Left forelimb (tissue), 1 donor: ENCODE measurements around the gene SLC35F3.
"Not testable (repeated sequence)": the region's sequence is repeated elsewhere in the genome, so short reads cannot be mapped to it uniquely, and the experiment has no call there.

Experiments
- DNase-seq: peaks from one replicate; pipeline ENCODE4 v3.0.0-alpha.2; 2018; ENCODE audit warnings: low spot score

The SLC35F3 gene

DNA sequence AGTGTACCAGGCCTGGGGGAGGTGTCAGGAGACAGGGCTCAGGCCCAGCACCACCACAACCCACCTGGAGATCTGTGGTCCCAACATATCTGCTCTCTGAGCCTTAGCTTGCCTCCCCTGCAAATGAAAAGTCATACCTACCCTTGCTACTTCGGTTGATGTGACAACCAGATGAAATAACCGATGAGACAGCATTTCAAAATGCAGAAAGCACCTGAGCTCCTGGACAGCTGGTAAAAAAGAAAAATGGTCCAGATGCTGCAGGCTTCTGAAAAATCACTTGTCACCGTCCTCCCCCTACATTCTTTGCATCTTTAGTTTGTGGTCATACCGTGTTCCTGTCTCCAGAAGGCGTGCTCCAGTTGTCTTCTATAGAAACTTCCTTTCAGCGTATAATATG lies 416.8 kb downstream of the SLC35F3 start:
- DNase-seq = no peak

DNA sequence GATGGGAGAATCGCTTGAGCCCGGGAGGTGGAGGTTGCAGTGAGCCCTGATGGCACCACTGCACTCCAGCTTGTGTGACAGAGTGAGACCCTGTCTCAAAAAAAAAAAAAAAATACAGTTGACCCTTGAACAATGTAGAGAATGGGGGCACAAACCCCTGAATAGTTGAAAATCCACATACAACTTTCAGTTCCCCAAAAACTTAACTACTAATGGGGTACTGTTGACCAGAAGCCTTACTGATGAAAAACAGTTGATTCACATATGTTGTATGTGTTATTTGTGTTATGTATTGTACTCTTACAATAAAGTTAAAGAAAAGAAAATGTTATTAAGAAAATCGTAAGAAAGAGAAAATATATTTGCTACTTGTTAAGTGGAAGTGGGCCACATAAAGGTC lies 417.6 kb downstream of the SLC35F3 start:
- no peak for DNase-seq

DNA sequence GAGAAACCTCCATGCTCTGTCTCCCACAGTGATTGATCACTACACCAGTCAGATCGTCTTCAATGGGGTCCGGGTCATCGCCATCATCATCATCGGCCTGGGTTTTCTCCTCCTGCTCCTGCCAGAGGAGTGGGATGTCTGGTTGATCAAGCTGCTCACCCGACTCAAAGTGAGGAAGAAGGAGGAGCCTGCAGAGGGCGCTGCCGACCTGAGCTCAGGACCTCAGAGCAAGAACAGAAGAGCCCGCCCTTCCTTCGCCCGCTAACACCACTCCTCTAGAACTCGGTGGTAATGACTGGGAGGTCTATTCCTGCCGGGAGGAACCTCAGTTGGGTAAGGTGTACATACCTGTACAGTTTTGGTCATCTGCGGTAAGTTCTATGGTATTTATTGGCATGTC lies 418.5 kb downstream of the SLC35F3 start:
- no peak for DNase-seq

DNA sequence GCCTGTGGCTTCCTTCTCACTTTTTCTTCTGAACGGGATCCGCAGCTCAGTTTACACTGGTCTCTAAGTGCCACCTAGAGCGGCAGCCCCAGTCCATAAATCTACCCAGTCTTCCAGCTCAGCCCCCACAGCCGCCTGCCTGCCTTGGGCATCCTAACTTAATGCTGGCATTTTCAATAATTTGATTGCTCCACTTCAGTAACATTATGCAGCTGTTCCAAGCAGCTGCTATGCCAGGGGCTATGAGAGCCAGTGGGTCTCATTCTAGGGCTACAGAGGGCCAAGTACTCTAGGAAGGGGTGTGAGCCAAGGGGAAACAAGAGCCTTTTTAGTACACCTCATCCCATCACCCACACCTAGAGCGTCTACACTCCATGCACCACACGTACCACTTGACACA lies 420.3 kb downstream of the SLC35F3 start:
- no peak for DNase-seq

DNA sequence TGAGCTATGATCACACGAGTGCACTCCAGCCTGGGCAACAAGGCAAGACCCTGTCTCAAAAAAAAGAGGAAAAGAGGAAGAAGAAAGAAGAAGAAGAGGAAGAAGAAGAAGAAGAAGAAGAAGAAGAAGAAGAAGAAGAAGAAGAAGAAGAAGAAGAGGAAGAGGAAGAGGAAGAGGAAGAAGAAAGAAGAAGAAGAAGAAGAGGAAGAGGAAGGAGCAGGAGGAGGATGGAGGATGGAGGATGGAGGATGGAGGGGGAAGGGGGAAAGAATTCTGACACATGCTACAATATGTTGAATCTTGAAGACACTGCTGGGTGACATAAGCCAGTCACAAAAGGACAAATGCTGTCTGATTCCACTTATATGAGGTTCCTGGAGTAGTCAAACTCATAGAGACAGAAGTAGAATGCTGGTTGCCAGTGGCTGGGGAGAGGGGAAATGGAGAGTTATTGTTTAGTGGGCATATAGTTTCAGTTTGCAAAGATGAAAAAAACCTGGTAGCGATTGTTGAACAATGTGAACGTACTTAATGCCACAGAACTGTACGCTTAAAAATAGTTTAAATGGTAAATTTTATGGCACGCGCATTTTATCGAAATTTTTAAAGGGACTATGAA lies 421.5 kb downstream of the SLC35F3 start:
- no peak for DNase-seq

DNA sequence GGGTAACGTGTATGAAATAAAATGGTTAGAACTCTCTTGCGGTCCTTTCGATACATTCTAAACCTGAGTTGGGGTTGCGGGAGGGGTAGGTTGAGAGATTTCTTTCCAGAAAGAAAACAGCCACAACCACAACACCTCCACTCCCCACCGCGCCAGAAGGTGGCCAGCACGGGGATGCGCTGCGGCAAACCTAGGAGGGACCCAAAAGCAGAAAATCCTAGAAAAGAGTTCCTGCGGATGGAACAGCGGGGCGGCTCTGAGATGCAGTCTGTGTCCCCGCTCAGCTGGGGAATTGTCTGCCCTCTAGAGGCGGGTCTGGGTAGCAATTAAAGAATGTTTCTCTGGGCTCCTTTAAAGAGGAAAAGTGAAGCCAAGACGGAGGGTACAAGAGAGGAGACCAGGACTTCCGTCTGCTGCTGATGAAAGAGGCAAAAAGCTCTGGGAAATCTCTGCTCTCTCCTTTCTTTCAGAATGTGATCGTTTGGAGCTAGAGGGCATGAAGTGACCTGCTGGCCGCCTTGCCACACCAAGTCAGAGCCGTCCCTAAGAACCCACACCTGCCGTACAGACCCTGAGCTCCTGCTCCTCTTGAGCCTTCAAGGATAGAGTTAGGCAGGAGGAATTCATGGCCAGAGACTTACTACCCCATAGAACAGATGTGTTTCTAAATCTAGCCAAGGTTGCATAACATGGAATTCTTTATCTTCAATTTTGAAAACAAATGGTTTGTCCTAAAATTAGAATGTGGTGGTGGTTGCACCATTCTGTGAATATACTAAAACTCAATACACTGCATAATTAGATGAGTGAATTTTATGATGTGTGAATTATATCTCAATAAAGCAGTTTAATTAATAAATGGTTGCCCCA lies 422.3 kb downstream of the SLC35F3 start:
- DNase-seq = no peak

DNA sequence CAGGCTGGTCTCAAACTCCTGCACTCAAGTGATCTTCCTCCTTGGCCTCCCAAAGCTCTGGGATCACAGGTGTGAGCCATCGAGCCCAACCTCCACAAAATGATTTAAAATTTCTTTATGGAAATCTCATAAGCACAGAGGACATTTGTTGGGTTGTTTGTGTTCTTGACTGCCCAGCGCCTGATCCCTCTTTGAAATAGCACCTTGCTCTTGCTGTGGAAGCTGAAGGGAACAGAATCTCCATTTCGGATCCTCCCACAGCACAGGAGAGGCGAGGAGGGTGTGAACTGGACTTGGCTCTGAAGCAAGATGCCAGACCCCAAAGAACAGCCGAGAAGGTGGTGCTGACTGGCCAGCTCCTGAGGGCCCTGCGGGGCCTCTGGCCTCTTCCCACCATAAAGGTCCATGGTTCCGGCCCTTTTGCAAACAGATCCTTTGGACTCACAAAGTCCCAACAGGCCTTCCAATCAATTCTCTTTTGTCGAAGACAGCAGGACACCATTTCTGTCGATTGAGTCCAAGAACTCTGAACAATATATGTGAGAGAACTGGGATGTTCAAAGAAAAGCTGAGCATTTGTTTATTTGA lies 423.2 kb downstream of the SLC35F3 start:
- DNase-seq = no peak

DNA sequence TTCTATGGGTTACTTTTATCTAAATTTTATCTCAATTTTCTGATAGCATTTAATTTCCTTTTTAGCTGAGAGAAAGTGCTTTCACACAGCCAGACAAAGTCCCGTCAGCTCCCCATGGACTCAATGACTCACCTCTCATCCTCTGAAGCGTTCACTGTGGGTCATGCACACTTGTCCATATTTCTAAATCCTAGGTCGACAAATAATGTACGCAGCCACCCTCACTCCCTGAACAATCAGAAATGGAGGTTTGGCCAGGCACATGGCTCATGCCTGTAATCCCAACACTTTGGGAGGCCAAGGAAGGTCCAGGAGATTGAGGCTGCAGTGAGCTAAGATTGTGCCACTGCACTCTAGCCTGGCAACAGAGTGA lies 426.4 kb downstream of the SLC35F3 start:
- no peak for DNase-seq

DNA sequence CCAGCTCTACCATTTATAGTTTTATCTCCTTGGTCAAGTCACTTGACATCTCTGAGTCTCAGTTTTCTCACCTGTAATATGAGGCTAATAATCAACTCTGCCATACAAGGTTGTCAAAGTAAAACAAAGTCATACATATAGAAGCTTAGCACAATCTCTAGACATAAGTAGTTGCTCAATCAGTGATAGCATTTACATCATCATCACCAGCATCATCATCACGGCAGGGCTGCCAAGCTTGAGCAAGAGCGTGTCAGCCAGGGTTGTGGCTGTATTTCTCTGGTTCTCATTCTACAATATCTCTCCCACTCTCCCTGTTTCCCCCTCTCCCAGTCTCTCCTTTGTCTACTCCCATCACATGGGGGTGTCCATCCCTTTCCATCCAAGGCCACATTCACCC lies 427.0 kb downstream of the SLC35F3 start:
- no peak for DNase-seq

DNA sequence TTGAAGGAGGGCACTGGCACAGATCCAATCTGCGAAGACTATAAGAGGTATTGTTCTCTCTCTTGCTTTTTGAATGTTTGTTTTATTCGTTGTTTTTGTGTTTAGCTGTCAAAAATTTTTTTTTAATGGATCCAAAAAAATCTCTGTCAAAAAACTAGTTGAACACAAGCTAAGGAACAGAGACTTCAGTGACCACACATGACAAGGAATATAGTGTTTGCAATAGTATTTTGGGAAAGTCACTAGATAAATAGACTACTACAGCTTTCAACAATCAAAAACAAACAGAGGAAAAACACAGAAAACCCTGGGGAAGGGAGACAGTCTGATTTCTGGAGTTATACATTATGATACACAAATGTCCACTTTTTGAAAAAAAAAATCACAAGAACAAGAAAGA lies 431.9 kb downstream of the SLC35F3 start:
- no peak for DNase-seq

DNA sequence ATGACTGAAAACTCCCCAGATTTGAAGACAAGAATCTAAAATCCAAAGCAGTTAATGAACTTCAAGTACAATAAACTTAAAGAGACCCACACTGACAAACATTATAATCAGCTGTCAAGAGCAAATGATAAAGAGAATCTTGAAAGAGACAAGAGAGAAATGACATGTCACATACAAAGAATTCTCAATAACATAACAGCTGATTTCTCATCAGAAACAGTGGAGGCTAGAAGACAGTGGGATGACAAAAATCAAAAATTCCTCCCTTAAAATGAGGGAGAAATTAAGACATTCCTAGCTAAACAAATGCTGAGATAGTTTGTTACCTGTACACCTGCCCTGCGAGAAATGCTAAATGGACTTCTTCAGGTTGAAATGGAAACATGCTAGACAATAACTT lies 432.8 kb downstream of the SLC35F3 start:
- no peak for DNase-seq

DNA sequence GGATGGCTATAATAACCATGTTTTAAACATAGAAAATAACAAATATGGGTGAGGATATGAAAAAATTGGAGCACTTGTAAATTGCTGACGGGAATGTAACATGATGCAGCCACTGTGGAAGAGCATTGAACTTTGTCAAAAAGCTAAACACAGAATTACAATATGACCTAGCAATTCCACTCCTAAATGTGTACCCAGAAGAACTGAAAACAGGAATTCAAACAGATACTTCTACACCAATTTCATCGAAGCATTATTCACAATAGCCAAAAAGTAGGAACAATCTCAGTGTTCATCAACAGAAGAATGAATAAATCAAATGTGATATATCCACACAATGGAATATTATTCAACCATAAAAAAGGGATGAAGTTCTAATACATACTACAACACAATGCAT lies 436.1 kb downstream of the SLC35F3 start:
- DNase-seq = no peak

DNA sequence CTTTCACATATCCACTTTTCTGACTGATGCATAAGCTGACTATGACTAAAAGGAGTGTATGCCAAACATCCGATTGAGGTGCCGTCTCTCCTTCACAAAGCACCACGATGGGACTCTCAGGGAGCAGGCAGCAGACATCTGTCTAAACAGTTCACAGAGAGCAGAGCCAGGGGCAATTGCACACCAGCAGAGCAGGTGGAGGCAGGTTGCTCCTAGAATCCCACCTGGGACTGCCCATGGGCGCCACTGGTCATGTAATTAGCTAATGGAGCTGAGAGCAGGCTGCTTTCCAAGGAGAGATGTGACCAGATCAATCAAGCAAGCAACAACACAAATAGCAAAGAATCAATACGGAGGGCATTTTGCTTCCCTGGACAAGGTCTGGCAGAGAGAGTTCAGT lies 438.3 kb downstream of the SLC35F3 start:
- no peak for DNase-seq

DNA sequence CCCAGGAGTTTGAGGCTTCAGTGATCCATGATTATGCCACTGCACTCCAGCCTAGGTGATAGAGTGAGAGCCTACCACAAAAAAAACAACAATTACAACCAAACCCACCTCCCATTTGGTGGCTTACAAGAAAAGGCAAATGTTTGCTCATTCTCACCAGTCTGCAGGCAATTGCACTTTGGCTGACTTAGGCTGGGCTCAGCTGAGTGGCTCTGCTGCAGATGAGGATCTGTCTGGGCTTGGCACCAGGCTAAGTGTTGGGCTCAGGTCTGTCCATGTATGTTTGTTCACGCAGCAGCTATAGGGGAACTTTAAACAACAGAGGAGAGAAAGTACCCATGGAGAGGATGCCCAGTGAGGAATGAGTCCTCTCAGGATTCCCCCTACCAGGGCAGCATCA lies 440.8 kb downstream of the SLC35F3 start:
- no peak for DNase-seq

DNA sequence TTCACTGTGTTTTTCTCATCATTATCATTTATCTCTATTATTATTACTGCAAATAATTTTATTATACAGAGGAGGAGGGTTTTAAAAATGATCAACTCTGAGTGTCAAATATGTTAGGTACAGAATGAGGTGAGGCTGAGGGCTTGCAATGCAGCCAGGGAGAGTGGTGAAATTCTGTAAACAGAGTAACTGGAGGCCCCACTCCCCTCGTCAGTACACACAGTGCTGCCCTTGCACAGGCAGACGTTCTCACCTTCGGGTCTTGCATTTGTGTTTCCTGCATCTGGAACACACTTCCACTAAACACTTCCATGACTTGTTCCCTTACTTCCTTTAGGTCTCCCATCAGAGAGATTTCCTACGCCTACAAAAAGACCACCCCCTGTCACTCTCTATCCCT lies 444.5 kb downstream of the SLC35F3 start:
- DNase-seq = no peak

DNA sequence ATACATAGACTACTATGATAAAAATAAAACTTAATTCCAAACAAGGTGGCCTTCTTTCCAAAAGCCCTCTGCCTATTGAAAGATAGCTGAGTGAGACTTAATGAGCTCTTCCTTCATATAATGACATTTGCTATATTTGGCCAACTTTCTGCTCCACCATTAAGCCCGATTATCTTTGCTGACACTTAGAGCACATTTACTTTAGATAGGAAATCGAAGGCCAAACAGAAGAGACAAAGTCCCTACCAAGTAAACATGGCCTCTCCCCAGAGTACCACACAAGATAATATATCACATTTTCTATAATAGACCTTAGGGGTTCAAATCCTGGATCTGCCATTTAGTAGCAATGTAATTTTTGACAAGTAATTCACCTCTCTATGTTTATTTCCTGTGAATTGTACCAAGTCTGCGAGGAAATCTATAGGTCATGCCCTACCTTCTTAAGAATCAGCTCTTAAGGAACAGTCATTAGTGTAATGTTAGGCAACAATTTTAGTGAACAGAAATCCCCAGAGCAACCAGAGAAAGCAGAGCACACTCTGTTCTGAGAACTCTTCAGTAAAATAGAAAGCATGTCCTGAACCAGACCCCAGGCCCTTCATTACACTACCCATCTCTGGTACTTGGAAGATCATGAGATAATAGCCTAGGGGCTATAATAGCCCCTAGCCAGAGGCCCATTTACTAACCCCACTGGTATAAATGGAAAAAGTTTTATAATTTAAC lies 451.5 kb downstream of the SLC35F3 start:
- no peak for DNase-seq

DNA sequence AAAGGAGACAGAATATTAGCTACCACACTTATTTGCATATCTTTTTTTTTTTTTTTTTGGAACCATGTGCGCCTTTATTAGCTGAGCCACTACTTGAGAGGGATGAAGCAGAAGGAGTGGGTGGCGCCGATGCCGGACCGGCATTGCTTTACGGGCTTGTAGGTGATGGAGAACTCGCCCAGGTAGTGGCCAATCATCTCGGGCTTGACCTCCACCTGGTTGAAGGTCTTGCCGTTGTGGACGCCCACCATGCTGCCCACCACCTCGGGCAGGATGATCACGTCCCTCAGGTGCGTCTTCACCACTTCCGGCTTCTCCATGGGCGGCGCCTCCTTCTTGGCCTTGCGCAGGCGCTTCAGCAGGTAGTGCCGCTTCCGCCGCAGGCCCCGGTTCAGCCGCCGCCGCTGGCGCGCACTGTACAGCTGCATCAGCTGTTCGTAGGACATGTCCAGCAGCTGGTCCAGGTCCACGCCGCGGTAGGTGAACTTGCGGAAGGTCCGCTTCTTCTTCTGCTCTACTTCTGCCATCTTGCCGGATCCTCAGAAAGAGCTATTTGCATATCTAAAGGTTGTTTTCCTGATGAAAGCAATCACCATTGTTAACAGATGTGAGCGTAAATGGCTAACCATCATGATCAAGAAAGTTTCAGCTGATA lies 452.3 kb downstream of the SLC35F3 start:
- not testable (repeated sequence) for DNase-seq

DNA sequence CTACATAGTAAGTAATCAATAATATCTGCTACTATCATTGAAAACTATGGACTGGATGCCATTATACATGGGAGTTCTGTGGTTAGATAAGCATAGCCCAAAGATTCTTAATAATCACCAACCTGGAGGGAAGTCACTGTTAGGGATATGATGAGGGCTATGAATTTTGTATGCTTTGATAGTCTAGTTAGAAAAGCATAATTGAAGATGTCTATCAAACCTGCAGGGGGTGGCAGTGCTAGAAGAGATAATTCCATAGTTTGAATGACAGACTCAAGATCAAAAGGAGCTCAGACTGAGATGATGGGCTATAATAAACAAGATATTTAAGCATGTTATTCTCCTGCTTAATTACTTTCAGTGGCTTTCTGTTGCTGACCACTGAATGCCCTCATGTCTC lies 453.4 kb downstream of the SLC35F3 start:
- no peak for DNase-seq

DNA sequence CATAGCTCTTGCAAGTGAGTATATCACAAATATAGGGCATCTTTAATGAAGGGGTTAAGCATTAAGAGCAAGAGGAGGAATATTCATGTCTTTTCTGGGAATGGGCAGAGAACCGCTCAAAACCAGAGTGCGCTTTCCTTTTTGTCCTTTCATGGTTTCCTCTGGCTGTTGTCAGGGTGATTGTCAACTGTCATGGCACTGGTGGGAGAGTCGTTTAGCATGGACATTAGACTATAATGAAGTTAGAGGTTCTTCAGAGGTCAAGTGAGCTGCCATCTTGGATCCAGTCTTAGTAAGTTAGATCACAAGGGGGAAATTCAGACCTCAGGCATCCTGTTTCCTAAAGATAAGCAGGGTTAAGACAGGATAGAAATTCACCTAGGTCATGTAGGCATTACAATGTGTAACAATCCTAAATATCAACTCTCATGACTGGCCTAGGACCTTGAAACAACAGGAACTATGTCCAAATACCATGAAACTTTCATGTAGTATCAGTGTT lies 456.7 kb downstream of the SLC35F3 start:
- no peak for DNase-seq

DNA sequence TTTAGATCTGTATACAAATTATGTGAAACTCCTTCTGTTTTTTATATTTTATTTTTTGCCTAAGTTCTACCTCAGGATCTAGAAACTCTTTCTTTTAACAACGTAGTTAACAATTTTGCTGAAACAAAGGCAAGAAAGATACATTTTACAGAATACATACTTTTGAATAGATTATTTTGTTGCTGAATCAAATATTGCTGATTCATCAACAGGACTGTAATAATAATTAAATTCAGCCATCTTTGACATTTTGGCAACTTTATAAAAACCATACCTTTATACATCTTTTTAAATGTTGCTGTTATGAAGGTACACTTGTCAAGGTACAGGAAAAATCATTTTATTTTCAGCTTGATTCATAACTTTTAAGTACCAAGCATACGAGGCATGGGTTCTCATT lies 458.1 kb downstream of the SLC35F3 start:
- DNase-seq = no peak

DNA sequence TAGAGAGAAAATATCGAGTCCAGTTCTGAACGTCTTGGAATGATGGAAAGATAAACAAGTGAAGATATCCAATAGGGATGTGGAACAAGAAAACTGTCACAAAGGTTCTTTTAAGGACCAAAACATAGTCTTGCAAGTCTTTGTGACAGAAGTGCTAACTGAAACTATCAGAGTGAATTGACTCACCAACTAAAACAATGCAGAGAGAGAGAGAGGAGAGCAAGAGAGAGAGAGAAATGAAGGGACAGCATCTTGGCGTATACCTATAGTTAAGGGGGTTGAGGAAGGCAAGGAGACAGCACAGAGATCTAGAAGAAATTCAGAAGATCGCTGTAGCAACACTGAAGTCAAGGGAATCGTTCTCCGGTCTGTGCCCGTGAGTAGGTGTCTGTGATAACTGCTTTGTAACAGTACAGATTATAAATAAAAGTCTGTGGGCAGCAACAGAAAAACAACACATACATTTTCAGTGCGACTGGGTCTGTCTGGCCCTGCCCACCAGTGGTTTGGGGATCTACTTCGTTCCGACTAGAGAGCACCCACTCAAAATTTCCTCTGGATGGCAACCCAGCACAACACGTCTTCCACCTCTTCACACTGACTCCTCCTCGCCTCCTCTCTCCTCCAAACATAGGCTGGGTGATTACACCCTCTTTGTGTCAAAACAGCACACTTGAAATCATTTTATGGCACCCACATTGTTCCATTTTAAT lies 464.0 kb downstream of the SLC35F3 start:
- no peak for DNase-seq
